SHP77 (cell line): ENCODE measurements around the gene GDI1.

Experiments
- DNase-seq, 2 experiments: peaks; one replicate each; lab custom pipeline; 2025; lab: John Stamatoyannopoulos, UW

Gene GDI1

DNA sequence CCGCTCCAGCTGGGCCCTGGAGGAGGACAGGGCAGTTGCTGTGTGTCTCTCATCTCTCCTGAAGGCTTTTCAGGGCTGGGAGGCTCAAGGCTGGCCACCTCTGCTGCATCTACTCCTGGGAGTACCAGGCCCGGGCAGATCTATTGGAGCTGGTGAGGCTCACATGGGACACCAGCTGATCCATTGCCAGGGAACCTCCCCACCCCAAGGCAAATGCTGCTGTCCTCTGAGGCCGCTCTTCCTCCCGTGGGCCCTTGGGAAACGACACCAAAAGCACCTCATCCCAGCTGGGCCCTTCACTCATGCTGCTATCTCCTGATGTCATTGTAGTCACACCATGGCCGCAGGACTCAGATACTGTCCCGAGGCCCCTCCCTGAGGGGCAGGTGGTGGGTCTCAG is 45.8 kb downstream of the GDI1 start:
- DNase-seq = no peak

- DNase-seq = no peak
Measured at GRCh38 chrX:154483325-154483724, 46.4 kb downstream of the GDI1 start.

GRCh38 chrX:154484255-154485149 is 47.5 kb downstream of the GDI1 start:
- no peak for DNase-seq

- DNase-seq = no peak
Measured at GRCh38 chrX:154485150-154486051, 48.4 kb downstream of the GDI1 start.

- DNase-seq = no peak
Measured at GRCh38 chrX:154486052-154486395, 49.1 kb downstream of the GDI1 start.

DNA sequence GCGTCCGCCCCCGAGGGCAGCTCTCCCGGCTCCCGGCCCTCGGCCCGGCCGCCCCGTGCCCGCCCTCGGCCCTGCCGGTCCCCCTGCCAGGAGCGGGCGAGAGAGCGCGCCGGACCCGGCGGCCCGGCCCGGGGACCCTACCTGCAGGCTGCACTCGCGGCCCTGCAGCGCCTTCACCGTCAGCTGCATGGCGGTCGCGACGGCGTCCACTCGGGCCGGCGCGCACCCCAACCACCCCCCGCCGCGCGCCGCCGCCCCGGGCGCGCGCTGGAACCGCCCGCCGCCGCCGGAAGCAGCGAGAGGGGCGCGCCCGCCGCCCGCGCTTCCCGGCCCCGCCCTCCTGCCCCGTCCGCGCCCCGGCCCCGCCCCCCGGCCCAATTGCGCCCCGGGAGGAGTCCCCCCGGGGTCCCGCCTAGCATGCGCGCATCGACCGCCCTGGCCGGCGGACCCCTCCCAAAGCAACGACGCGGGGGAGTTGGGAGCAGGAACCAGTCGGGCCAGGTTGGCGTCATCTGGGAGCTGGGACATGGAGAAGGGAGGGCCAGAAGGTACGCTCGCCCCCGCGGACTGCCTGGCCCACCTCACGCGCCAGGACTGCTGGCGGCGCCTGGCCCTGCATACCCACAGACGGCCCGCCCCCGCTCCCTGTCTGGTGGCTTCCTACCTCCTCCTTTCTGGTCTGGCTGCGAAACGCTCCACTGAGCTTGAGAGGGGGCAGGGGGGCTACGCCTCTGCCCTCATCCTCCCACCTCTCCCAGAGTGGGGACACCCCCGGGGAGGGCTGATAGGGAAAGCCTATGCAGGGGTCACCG is 49.6 kb downstream of the GDI1 start, which contains the start of gene UBL4A:
Gene UBL4A, minus strand, starts transcription at position 220 of the 812 bp plus-strand sequence. Its CDS starts 31 bp downstream, at position 189.
- no peak for DNase-seq

GRCh38 chrX:154487518-154488290 is 50.8 kb downstream of the GDI1 start:
- no peak for DNase-seq

DNA sequence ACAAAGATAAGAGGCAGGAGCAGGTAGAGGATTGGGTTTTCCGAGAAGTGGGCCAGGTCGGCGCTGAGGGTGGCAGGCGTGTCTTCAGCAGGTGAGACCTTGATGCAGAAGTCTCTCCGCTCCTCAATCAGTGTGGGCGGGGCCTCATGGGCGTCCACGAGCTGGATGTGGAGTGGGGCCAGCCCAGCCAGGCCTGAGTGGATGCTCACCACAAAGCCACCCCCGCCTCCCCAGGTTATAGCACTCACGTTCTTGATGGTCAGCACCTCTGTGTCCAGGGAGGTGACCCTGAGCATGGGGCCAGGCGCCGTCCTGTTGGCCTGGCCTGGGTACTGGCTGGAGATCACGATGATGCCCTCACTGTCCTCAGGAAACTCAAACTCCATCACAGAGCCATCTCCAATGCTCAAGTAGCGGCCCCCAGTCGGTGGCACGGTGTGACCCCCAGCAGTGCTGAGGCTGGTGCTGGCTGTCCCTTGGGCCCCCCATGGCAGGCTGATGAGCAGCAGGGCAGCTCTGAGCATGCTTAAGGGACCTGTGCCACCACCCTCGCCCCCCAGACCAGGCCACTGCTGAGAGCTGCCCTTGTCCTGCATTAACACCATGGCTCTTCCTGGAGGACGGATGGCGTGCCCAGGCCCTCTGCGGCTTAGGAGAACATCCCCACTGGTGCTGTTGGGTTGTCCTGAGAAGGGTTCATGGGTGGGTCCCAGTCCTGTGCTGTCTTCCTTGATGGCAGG is 51.6 kb downstream of the GDI1 start:
- DNase-seq = no peak

- no peak for DNase-seq
Measured at GRCh38 chrX:154489182-154489581, 52.2 kb downstream of the GDI1 start.

DNA sequence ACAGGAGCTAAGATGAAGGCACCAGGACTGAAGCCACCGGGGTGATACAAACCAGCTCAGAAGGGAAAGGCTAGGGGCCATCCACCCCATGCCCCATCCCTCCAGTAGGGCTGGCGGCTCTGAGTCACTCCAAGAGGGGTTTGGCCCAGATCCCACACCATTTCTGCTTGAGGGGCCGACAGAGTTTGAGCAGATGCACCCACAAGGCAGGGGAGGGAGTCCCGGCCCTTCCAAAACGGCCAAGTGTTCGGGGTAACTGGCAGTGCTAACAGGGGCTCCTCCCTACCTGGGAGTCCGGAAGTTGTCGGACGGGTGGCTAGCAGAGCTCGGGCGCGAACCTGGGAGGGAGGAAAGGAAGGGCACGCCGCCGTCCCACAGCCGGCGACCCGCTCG is 53.1 kb downstream of the GDI1 start:
- DNase-seq = no peak

DNA sequence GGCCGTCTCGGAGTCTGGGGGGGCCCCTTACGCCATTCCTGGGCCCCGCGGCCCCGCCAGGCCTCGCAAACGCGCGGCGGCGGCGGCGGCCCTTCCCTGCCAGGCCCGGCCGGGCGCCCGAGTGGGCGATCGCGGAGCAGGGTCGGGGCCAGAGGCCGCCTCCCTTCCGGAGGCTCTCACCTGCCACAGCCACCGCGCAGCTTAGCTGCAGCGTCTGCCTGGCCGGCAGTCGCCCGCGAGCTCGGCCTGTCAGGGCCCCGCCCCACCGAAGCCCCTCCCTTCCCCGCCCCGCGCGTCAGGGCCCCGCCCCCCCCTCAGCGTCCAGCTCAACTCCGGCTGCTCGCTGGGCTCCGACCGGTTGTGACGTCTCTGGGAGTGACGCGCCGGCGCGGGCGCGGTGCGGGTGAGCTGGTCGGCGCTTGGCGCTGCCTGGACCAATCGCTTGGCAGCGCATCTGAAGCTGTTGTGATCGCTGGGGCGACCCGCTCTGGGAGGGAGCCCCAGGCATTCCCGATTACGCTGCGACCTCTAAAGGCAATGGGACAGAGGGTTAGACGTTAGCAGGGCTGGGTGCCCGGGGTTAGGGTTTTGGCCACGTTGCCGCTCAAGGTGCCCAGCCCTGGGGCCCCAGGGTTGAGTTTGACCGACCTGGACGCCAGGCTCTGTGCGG is 53.6 kb downstream of the GDI1 start, which contains the start of gene SLC10A3:
Gene SLC10A3, minus strand, starts transcription at position 216 of the 670 bp plus-strand sequence. CDS start 1,689 bp downstream, outside the sequence.
- DNase-seq = peak; percentile 78 to 85
